Gastroesophageal sphincter (tissue), 3 donors: Measurements from ENCODE around the gene MYO9B.

ENCODE experiments used
- CTCF ChIP-seq, 4 experiments: fragments of 200-600 bp in 2 of 4; fragments of 450-650 bp in 2 of 4; sonication (generic) in 1 of 4; IDR thresholded peaks; one replicate each; pipeline ENCODE4 v1.5.1; 2017 to 2019; ENCODE audit warnings: antibody characterized with exemption in 4 of 4, mild to moderate bottlenecking in 2 of 4, moderate library complexity in 2 of 4
- POLR2AphosphoS5 ChIP-seq: sonication (generic); formaldehyde crosslinking; IDR thresholded peaks from one replicate; pipeline ENCODE4 v1.6.1; 2017; ENCODE audit warnings: antibody characterized with exemption

GRCh38 chr19:17135001-17135853 lies 59.6 kb downstream of the MYO9B start:
- TF ChIP-seq CTCF (IDR thresholded peaks at IDR 0.05) (peak in 2 of 4 experiments; percentile 16 to 66), POLR2AphosphoS5 (peak; percentile 86)
